ENCODE measurements around the gene USP48. TPM values are rescaled to one million over a fixed set of nuclear protein-coding genes. Genes with fewer than 3 reads are reported as not detected.

The USP48 gene
- total RNA-seq, 2 experiments from 2014 or later = 72.1 to 72.4 TPM

- DNase-seq (no peak), ATAC-seq (no peak)
- intact Hi-C loops (cut with micrococcal nuclease) = no loop called here
- ChIA-PET POLR2A (no interaction called here), CTCF (no interaction called here)
- Mint-ChIP-seq H3K4me3 (no peak overlapping the region), H3K4me1 (ENCODE audit: low read depth) (peaks cover 16% of the 10 kb centered on the region), H3K27ac (no peak overlapping the region), H3K36me3 (ENCODE audit: low read depth) (no peaks in the 10 kb centered on the region), H3K9me3 (no peaks in the 10 kb centered on the region), H3K27me3 (peaks cover 26% of the 10 kb centered on the region)
- TF ChIP-seq, protein P1, sequence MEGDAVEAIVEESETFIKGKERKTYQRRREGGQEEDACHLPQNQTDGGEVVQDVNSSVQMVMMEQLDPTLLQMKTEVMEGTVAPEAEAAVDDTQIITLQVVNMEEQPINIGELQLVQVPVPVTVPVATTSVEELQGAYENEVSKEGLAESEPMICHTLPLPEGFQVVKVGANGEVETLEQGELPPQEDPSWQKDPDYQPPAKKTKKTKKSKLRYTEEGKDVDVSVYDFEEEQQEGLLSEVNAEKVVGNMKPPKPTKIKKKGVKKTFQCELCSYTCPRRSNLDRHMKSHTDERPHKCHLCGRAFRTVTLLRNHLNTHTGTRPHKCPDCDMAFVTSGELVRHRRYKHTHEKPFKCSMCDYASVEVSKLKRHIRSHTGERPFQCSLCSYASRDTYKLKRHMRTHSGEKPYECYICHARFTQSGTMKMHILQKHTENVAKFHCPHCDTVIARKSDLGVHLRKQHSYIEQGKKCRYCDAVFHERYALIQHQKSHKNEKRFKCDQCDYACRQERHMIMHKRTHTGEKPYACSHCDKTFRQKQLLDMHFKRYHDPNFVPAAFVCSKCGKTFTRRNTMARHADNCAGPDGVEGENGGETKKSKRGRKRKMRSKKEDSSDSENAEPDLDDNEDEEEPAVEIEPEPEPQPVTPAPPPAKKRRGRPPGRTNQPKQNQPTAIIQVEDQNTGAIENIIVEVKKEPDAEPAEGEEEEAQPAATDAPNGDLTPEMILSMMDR (IDR thresholded peaks at IDR 0.05) = no peak
These were observed 115.4 kb downstream of the USP48 start for GRCh38 chr1:21667348-21668231.

- Mint-ChIP-seq H3K27ac (no peak overlapping the region), H3K9me3 (no peaks in the 10 kb centered on the region), H3K27me3 (peaks cover 30% of the 10 kb centered on the region), H3K4me3 (no peak overlapping the region), H3K36me3 (ENCODE audit: low read depth) (no peaks in the 10 kb centered on the region), H3K4me1 (ENCODE audit: low read depth) (peaks cover 16% of the 10 kb centered on the region)
- TF ChIP-seq, protein P1 (IDR thresholded peaks at IDR 0.05) = no peak
- intact Hi-C loops (cut with micrococcal nuclease) = no loop called here
- no peak for ATAC-seq
- POLR2A ChIA-PET = no interaction called here
- no peak for DNase-seq
- CTCF ChIA-PET = no interaction called here
These were observed 116.2 kb downstream of the USP48 start for GRCh38 chr1:21666576-21667320.

GRCh38 chr1:21665711-21666575 lies 117.0 kb downstream of the USP48 start:
- no peak overlapping the region for H3K27ac Mint-ChIP-seq
- ChIA-PET CTCF (no interaction called here), POLR2A (no interaction called here)
- no peaks in the 10 kb centered on the region for H3K9me3 Mint-ChIP-seq
- TF ChIP-seq, protein P1 (IDR thresholded peaks at IDR 0.05) = no peak
- peaks cover 36% of the 10 kb centered on the region for H3K27me3 Mint-ChIP-seq
- H3K4me1 Mint-ChIP-seq (ENCODE audit: low read depth) = peaks cover 16% of the 10 kb centered on the region
- ATAC-seq = no peak
- intact Hi-C loops (cut with micrococcal nuclease) = no loop called here
- H3K36me3 Mint-ChIP-seq (ENCODE audit: low read depth) = no peaks in the 10 kb centered on the region
- H3K4me3 Mint-ChIP-seq = no peak overlapping the region
- no peak for DNase-seq

DNA sequence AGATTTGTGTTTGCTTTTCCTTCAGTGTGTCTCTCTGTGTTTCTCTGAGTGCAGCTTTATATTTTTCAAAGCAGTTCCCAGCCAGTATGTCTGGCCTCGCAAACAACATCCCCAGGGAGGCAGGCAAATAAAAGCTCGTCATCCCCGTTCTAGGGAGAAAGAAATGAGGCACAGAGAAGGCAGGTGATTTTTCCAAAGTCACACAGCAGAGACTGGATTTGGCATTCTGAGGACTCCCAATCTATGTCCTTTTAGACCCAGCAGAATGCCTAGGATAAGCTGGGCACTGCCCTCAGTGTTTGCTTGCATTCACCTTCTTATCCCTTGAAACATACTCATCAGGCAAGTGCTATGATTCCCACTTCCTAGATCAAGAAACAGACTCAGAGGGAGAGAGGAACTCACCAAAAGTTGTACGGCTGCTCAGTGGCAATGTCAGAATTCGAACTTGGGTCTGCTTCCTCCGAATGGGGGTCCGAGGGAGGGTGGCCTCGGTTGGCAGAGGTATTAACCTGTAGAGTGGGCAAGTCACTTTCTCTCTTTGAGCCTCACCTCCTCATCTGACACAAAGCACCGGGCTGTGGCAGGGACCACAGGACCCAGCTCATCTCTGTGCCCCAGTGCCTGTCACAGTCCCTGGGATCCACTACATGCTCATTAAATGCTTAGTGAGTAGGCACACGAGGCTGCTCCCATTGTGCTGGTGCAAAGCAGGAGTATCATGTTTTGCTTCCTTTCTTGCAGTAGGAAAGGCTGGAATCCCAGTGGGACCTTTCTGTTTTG lies 118.0 kb downstream of the USP48 start:
- CTCF ChIA-PET = no interaction called here
- TF ChIP-seq, protein P1 (IDR thresholded peaks at IDR 0.05) = no peak

More for the DNA sequence above, 118.0 kb downstream of the USP48 start:
- peaks cover 13% of the 10 kb centered on the region for H3K4me1 Mint-ChIP-seq (ENCODE audit: low read depth)
- H3K4me3 Mint-ChIP-seq = no peak overlapping the region
- no peak overlapping the region for H3K27ac Mint-ChIP-seq
- no peak for DNase-seq
- POLR2A ChIA-PET = interaction anchor here (1.0 kb wide), 1 partner anchor 9 kb away, joined by 5 read pairs; no protein-coding TSS in a partner anchor
- no peak for ATAC-seq
- intact Hi-C loops (cut with micrococcal nuclease) = no loop called here
- H3K36me3 Mint-ChIP-seq (ENCODE audit: low read depth) = no peaks in the 10 kb centered on the region
- peaks cover 39% of the 10 kb centered on the region for H3K27me3 Mint-ChIP-seq
- H3K9me3 Mint-ChIP-seq = no peaks in the 10 kb centered on the region
